Activated CD8-positive, alpha-beta T cell treated with anti-CD3 and anti-CD28 coated beads, Interleukin-2, amount 10 ng/mL, durations not matched to agents 7 days and 5 days (primary cell): ENCODE measurements around the gene DGAT2L6. TPM values are rescaled to one million over a fixed set of nuclear protein-coding genes. Genes with fewer than 3 reads are reported as not detected.

Source experiments
- ATAC-seq: fragments of 150-1000 bp; cut with Tn5 transposase; one replicate; pipeline ENCODE4 v1.10.0; 2021; ENCODE audit warnings: moderate library complexity
- CTCF ChIA-PET: fragments of 350-600 bp; sonication (Branson Sonifier 250); formaldehyde crosslinking; loops from one replicate; lab custom pipeline; 2021; ENCODE audit warnings: antibody characterized with exemption; lab: Charles Lee
- POLR2A ChIA-PET: fragments of 350-600 bp; sonication (Branson Sonifier 250); formaldehyde crosslinking; loops from one replicate; lab custom pipeline; 2021; ENCODE audit warnings: antibody characterized with exemption; lab: Charles Lee
- DNase-seq: peaks from one replicate; pipeline ENCODE4 v3.0.0-alpha.2; 2020
- H3K27ac Mint-ChIP-seq: one replicate; pipeline ENCODE4 v1.8.0; 2021; ENCODE audit warnings: mild to moderate bottlenecking, mixed read lengths
- H3K27me3 Mint-ChIP-seq: one replicate; pipeline ENCODE4 v1.8.0; 2021; ENCODE audit warnings: low read depth, mixed read lengths
- H3K36me3 Mint-ChIP-seq: one replicate; pipeline ENCODE4 v1.8.0; 2021; ENCODE audit warnings: low read depth, mixed read lengths
- H3K4me1 Mint-ChIP-seq: one replicate; pipeline ENCODE4 v1.8.0; 2021; ENCODE audit warnings: low read depth, mixed read lengths
- H3K4me3 Mint-ChIP-seq: one replicate; pipeline ENCODE4 v1.8.0; 2021; ENCODE audit warnings: mild to moderate bottlenecking, mixed read lengths
- H3K9me3 Mint-ChIP-seq: one replicate; pipeline ENCODE4 v1.8.0; 2022; ENCODE audit warnings: mixed read lengths; ENCODE audit not compliant: insufficient read depth
- total RNA-seq, 2 experiments: library from RNA; stranded (reverse); gene quantifications; one replicate each; pipeline ENCODE4 v1.2.3, GENCODE V29; 2021

DGAT2L6 gene
- total RNA-seq: not detected

- H3K4me3 Mint-ChIP-seq: no peak within 1 kb of the TSS
- no peaks in the 10 kb centered on the region for H3K9me3 Mint-ChIP-seq
- H3K27ac Mint-ChIP-seq: peak within 1 kb of the TSS; percentile 69
- no peaks in the 10 kb centered on the region for H3K36me3 Mint-ChIP-seq
- peaks cover 9% of the 10 kb centered on the region for H3K4me1 Mint-ChIP-seq
- CTCF ChIA-PET: interaction anchor here (1.1 kb wide), 1 partner anchor 21 kb away, joined by 3 read pairs; no protein-coding TSS in a partner anchor
- no peaks in the 10 kb centered on the region for H3K27me3 Mint-ChIP-seq
- POLR2A ChIA-PET: no interaction called here
- ATAC-seq (no peak), DNase-seq (no peak)
These were observed at the start of gene DGAT2L6 for GRCh38 chrX:70176938-70177533. Gene DGAT2L6 (plus strand): TSS chrX:70177483. CDS start chrX:70177583, 100 bp downstream.

- H3K36me3 Mint-ChIP-seq: no peaks in the 10 kb centered on the region
- no peak overlapping the region for H3K27ac Mint-ChIP-seq
- CTCF ChIA-PET: interaction anchor here (2.4 kb wide), 1 partner anchor 30 kb away, joined by 11 read pairs; no protein-coding TSS in a partner anchor
- ATAC-seq (no peak), DNase-seq (no peak)
- peaks cover 29% of the 10 kb centered on the region for H3K4me1 Mint-ChIP-seq
- no peaks in the 10 kb centered on the region for H3K27me3 Mint-ChIP-seq
- H3K9me3 Mint-ChIP-seq: no peaks in the 10 kb centered on the region
- no peak overlapping the region for H3K4me3 Mint-ChIP-seq
- POLR2A ChIA-PET: no interaction called here
These were observed 49.2 kb upstream of the DGAT2L6 start for GRCh38 chrX:70128071-70128470.

- H3K9me3 Mint-ChIP-seq: no peaks in the 10 kb centered on the region
- DNase-seq (no peak), ATAC-seq (no peak)
- H3K27ac Mint-ChIP-seq: no peak overlapping the region
- CTCF ChIA-PET: interaction anchor here (1.1 to 2.4 kb wide), 2 partner anchors 32 to 99 kb away, joined by 3 to 11 read pairs; no protein-coding TSS in a partner anchor
- no peak overlapping the region for H3K4me3 Mint-ChIP-seq
- POLR2A ChIA-PET: interaction anchor here (0.6 kb wide), 1 partner anchor 13 kb away, joined by 3 read pairs; no protein-coding TSS in a partner anchor
- no peaks in the 10 kb centered on the region for H3K27me3 Mint-ChIP-seq
- H3K4me1 Mint-ChIP-seq: peaks cover 33% of the 10 kb centered on the region
- peaks cover 6% of the 10 kb centered on the region for H3K36me3 Mint-ChIP-seq
These were observed 47.5 kb upstream of the DGAT2L6 start for GRCh38 chrX:70129816-70130215.

GRCh38 chrX:70132224-70132623 lies 45.1 kb upstream of the DGAT2L6 start:
- H3K4me3 Mint-ChIP-seq: peak overlapping the region; percentile 61
- H3K36me3 Mint-ChIP-seq: peaks cover 19% of the 10 kb centered on the region
- ChIA-PET POLR2A (interaction anchor here (1.4 to 1.9 kb wide), 2 partner anchors 157 to 1123 kb away, joined by 4 to 7 read pairs; partner anchors contain the start of genes KIF4A and PDZD11), CTCF (interaction anchor here (1.4 to 2.3 kb wide), 6 partner anchors 13 to 514 kb away, joined by 3 to 13 read pairs (median 6); no protein-coding TSS in a partner anchor)
- DNase-seq (no peak), ATAC-seq (no peak)
- H3K9me3 Mint-ChIP-seq: no peaks in the 10 kb centered on the region
- peaks cover 46% of the 10 kb centered on the region for H3K4me1 Mint-ChIP-seq
- H3K27me3 Mint-ChIP-seq: no peaks in the 10 kb centered on the region
- peak overlapping the region; percentile 66 for H3K27ac Mint-ChIP-seq

GRCh38 chrX:70132877-70133302 lies 44.4 kb upstream of the DGAT2L6 start:
- Mint-ChIP-seq H3K27me3 (no peaks in the 10 kb centered on the region), H3K4me3 (peak overlapping the region; percentile 99), H3K36me3 (peaks cover 21% of the 10 kb centered on the region), H3K27ac (peak overlapping the region; percentile 98), H3K4me1 (peaks cover 46% of the 10 kb centered on the region), H3K9me3 (no peaks in the 10 kb centered on the region)
- POLR2A ChIA-PET: interaction anchor here (1.3 to 1.9 kb wide), 3 partner anchors 17 to 1122 kb away, joined by 4 to 7 read pairs (median 5); partner anchors contain the start of genes KIF4A and PDZD11
- CTCF ChIA-PET: interaction anchor here (0.7 to 2.3 kb wide), 9 partner anchors 9 to 1304 kb away, joined by 3 to 15 read pairs (median 5); partner anchors contain the start of gene EFNB1
- DNase-seq (no peak), ATAC-seq (no peak)

- Mint-ChIP-seq H3K4me3 (peak within 1 kb of the TSS; percentile 99), H3K27me3 (no peaks in the 10 kb centered on the region), H3K27ac (peak within 1 kb of the TSS; percentile 98), H3K9me3 (no peaks in the 10 kb centered on the region), H3K36me3 (peaks cover 21% of the 10 kb centered on the region), H3K4me1 (peaks cover 43% of the 10 kb centered on the region)
- POLR2A ChIA-PET: interaction anchor here (0.7 to 1.9 kb wide), 5 partner anchors 16 to 1122 kb away, joined by 3 to 7 read pairs (median 4); partner anchors contain the start of genes KIF4A and PDZD11
- DNase-seq (peak; percentile 89), ATAC-seq (peak; percentile 87)
- CTCF ChIA-PET: interaction anchor here (0.7 to 2.3 kb wide), 11 partner anchors 8 to 1305 kb away, joined by 3 to 15 read pairs (median 4); partner anchors contain the start of gene EFNB1
These were observed 43.8 kb upstream of the DGAT2L6 start, which contains the start of gene IGBP1 for GRCh38 chrX:70133303-70134115. Gene IGBP1 (plus strand): TSS chrX:70133447. CDS start chrX:70133948, 501 bp downstream.

GRCh38 chrX:70134116-70134477 lies 43.2 kb upstream of the DGAT2L6 start:
- Mint-ChIP-seq H3K27ac (peak overlapping the region; percentile 98), H3K4me1 (peaks cover 37% of the 10 kb centered on the region), H3K27me3 (no peaks in the 10 kb centered on the region), H3K9me3 (no peaks in the 10 kb centered on the region), H3K4me3 (peak overlapping the region; percentile 99), H3K36me3 (peaks cover 21% of the 10 kb centered on the region)
- peak; percentile 19 for ATAC-seq
- CTCF ChIA-PET: interaction anchor here (0.8 to 2.3 kb wide), 6 partner anchors 58 to 516 kb away, joined by 3 to 15 read pairs (median 9); no protein-coding TSS in a partner anchor
- DNase-seq: no peak
- POLR2A ChIA-PET: interaction anchor here (0.7 to 1.9 kb wide), 5 partner anchors 16 to 984 kb away, joined by 3 to 7 read pairs (median 4); partner anchors contain the start of genes KIF4A and PDZD11

GRCh38 chrX:70138622-70139021 lies 38.7 kb upstream of the DGAT2L6 start:
- no peak for ATAC-seq
- POLR2A ChIA-PET: no interaction called here
- H3K4me1 Mint-ChIP-seq: peaks cover 16% of the 10 kb centered on the region
- CTCF ChIA-PET: no interaction called here
- no peak for DNase-seq
- H3K9me3 Mint-ChIP-seq: no peaks in the 10 kb centered on the region
- no peaks in the 10 kb centered on the region for H3K27me3 Mint-ChIP-seq
- no peak overlapping the region for H3K4me3 Mint-ChIP-seq
- no peak overlapping the region for H3K27ac Mint-ChIP-seq
- peaks cover 40% of the 10 kb centered on the region for H3K36me3 Mint-ChIP-seq

- ATAC-seq: no peak
- no peak overlapping the region for H3K27ac Mint-ChIP-seq
- peaks cover 13% of the 10 kb centered on the region for H3K4me1 Mint-ChIP-seq
These were observed 37.5 kb upstream of the DGAT2L6 start for GRCh38 chrX:70139736-70140135.

GRCh38 chrX:70141373-70141772 lies 35.9 kb upstream of the DGAT2L6 start:
- CTCF ChIA-PET: no interaction called here
- Mint-ChIP-seq H3K27ac (no peak overlapping the region), H3K36me3 (peaks cover 26% of the 10 kb centered on the region), H3K9me3 (no peaks in the 10 kb centered on the region), H3K4me3 (no peak overlapping the region), H3K4me1 (peaks cover 4% of the 10 kb centered on the region), H3K27me3 (no peaks in the 10 kb centered on the region)
- no peak for ATAC-seq
- POLR2A ChIA-PET: no interaction called here
- DNase-seq: no peak

More at GRCh38 chrX:70139736-70140135, 37.5 kb upstream of the DGAT2L6 start:
- CTCF ChIA-PET: no interaction called here
- DNase-seq: no peak
- no peaks in the 10 kb centered on the region for H3K9me3 Mint-ChIP-seq
- POLR2A ChIA-PET: no interaction called here
- peaks cover 34% of the 10 kb centered on the region for H3K36me3 Mint-ChIP-seq
- no peaks in the 10 kb centered on the region for H3K27me3 Mint-ChIP-seq
- no peak overlapping the region for H3K4me3 Mint-ChIP-seq
